Spleen (tissue), 7 donors: ENCODE data around the gene SCPEP1.

ENCODE experiments used
- CTCF ChIP-seq, 11 experiments: fragments of 200-600 bp in 7 of 11; fragments of 450-650 bp in 4 of 11; sonication (generic) in 4 of 11; IDR thresholded peaks in 8 of 11; conservative IDR thresholded peaks in 3 of 11; 1 replicate in 7 of 11; 2 replicates in 4 of 11; pipeline versions ENCODE4 v1.4.0 to v1.8.0; 2016 to 2021; ENCODE audit warnings: antibody characterized with exemption in 11 of 11, inconsistent platforms in 4 of 11, mild to moderate bottlenecking in 1 of 11
- POLR2A ChIP-seq, 3 donors: fragments of 450-650 bp; IDR thresholded peaks; one replicate each; pipeline ENCODE4 v1.5.1; 2017; ENCODE audit warnings: antibody characterized with exemption in 3 of 3, mild to moderate bottlenecking in 1 of 3
- donor health status: DM: no; HTN: no; CAD: no; lungs with moderate emphysema.
- donor health status: DM: no; HTN: no; CAD: no.
- donor health status: DM: no; HTN: no; CAD: no.

- TF ChIP-seq CTCF (IDR thresholded peaks at IDR 0.05 in 8 of 11, conservative IDR thresholded peaks at IDR 0.05 in 3 of 11) (no peak), POLR2A (IDR thresholded peaks at IDR 0.05) (no peak)
Observed at GRCh38 chr17:57002904-57003303, 25.0 kb downstream of the SCPEP1 start.
